ENCODE measurements around the gene NKX3-2. TPM values are rescaled to one million over a fixed set of nuclear protein-coding genes. Genes with fewer than 3 reads are reported as not detected.

NKX3-2 gene
- total RNA-seq, 1 donor from 2014 or later: 5.9 TPM

DNA sequence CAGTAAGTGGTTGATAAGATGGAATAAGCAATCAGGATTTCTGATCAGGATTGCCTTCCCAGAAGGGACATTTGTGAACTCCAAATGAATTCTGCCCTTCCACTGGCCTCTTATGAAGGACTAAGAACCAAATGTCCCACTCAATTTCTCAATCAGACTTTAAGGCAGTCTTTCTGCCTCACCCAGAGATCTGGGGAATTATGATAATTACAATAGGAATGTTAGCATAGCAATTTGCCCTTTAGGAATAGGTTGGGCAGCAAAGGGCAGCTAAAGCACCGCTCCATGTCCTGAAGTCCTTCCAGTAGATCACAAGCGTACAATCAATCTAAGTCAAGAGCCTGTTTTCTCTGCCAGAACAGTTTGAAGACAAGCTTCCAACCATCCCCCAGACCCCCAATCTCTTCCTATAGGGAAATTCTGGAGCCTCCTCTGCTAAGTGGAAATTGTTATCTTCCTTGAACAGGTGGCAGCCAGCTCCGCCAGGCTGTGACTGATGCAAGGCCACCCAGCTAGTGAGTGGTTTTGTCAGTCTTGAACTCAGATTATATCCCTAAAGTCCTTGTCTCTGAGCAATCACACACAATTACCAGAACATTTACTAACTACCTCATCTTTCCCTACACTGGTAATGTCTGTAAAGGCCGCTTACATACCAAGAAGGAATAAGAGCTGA is 18.6 kb downstream of the NKX3-2 start:
- Mint-ChIP-seq H3K4me3 (ENCODE audit: unreplicated experiment) (no peak overlapping the region), H3K36me3 (ENCODE audit: low read depth, unreplicated experiment) (no peaks in the 10 kb centered on the region), H3K27me3 (ENCODE audit: low read depth, unreplicated experiment) (peaks cover 9% of the 10 kb centered on the region), H3K9me3 (ENCODE audit: unreplicated experiment) (peaks cover 6% of the 10 kb centered on the region), H3K4me1 (ENCODE audit: low read depth, unreplicated experiment) (no peaks in the 10 kb centered on the region), H3K27ac (ENCODE audit: unreplicated experiment) (no peak overlapping the region)
- Histone ChIP-seq H3K4me2 (ENCODE audit: low read length) (no peak overlapping the region), H3K9me3 (ENCODE audit: insufficient read depth, low read depth, low read length) (peaks cover 12% of the 10 kb centered on the region), H3K9ac (ENCODE audit: low read length) (no peak overlapping the region), H3K36me3 (ENCODE audit: insufficient read depth, low read length) (no peaks in the 10 kb centered on the region), H3K4me1 (ENCODE audit: insufficient read depth, low read length) (peaks cover 7% of the 10 kb centered on the region), H2AFZ (ENCODE audit: low read depth, low read length) (no peak overlapping the region), H3K27ac (ENCODE audit: low read depth, low read length) (no peak overlapping the region), H3K27me3 (ENCODE audit: insufficient read depth, low read length) (peaks cover 96% of the 10 kb centered on the region), H3K79me2 (ENCODE audit: insufficient read depth, low read length) (no peaks in the 10 kb centered on the region), H3K4me3 (ENCODE audit: insufficient read depth, low read depth, low read length) (no peak overlapping the region), H4K20me1 (ENCODE audit: insufficient read depth, low read length) (no peaks in the 10 kb centered on the region)
- DNase-seq (ENCODE audit: low read depth) (no peak), FAIRE-seq (no peak)
- TF ChIP-seq, protein P1, sequence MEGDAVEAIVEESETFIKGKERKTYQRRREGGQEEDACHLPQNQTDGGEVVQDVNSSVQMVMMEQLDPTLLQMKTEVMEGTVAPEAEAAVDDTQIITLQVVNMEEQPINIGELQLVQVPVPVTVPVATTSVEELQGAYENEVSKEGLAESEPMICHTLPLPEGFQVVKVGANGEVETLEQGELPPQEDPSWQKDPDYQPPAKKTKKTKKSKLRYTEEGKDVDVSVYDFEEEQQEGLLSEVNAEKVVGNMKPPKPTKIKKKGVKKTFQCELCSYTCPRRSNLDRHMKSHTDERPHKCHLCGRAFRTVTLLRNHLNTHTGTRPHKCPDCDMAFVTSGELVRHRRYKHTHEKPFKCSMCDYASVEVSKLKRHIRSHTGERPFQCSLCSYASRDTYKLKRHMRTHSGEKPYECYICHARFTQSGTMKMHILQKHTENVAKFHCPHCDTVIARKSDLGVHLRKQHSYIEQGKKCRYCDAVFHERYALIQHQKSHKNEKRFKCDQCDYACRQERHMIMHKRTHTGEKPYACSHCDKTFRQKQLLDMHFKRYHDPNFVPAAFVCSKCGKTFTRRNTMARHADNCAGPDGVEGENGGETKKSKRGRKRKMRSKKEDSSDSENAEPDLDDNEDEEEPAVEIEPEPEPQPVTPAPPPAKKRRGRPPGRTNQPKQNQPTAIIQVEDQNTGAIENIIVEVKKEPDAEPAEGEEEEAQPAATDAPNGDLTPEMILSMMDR (IDR thresholded peaks at IDR 0.05; ENCODE audit: insufficient read depth, low read depth, low read length): no peak
- no peak for TF ChIP-seq EZH2 (IDR thresholded peaks at IDR 0.05; ENCODE audit: insufficient read depth, low read length)

DNA sequence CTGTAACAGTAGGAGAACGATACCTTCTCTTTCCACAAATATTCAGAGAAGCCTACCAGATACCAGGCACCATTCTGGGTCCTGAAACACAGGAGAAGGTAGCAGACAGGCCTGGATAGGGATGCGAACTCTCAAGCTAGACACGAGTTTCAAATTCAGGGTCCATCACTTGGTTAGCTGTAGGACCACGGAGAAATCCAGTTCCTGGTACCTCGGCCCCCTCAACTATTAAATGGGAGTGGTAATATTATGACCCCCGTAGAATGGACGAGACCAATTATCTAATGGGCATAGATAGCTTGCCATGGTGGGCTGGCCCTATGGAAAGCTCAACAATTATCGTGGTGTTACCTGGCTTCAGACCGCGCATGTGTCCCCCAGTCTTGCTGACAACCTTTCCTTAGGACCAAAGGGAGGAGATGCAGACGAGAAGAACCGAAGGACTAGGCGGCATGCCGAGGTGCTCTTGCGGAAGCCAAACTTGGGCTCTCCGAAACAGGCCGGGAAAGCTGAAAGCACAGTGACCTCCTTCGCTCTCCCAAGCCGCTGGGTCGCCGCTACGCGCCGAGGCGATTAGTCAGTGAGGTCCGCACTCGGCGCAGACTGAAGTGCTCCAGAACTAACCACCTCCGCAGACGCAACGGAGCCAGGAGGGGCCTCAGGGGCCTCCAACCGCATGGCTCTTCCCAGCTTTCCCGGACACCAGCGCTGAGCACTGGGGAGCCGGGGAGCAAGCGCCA is 19.6 kb downstream of the NKX3-2 start:
- Mint-ChIP-seq H3K4me3 (ENCODE audit: unreplicated experiment) (no peak overlapping the region), H3K27me3 (ENCODE audit: low read depth, unreplicated experiment) (peaks cover 9% of the 10 kb centered on the region)
- peak; percentile 58 for DNase-seq (ENCODE audit: low read depth)

More for the DNA sequence above, 19.6 kb downstream of the NKX3-2 start:
- Histone ChIP-seq H3K4me2 (ENCODE audit: low read length) (peak overlapping the region; percentile 73), H3K27ac (ENCODE audit: low read depth, low read length) (no peak overlapping the region), H2AFZ (ENCODE audit: low read depth, low read length) (peak overlapping the region; percentile 64), H3K27me3 (ENCODE audit: insufficient read depth, low read length) (peaks cover 89% of the 10 kb centered on the region), H4K20me1 (ENCODE audit: insufficient read depth, low read length) (no peaks in the 10 kb centered on the region), H3K79me2 (ENCODE audit: insufficient read depth, low read length) (no peaks in the 10 kb centered on the region), H3K9me3 (ENCODE audit: insufficient read depth, low read depth, low read length) (peaks cover 12% of the 10 kb centered on the region), H3K9ac (ENCODE audit: low read length) (no peak overlapping the region), H3K36me3 (ENCODE audit: insufficient read depth, low read length) (no peaks in the 10 kb centered on the region), H3K4me3 (ENCODE audit: insufficient read depth, low read depth, low read length) (peak overlapping the region; percentile 2), H3K4me1 (ENCODE audit: insufficient read depth, low read length) (peaks cover 7% of the 10 kb centered on the region)
- Mint-ChIP-seq H3K27ac (ENCODE audit: unreplicated experiment) (no peak overlapping the region), H3K36me3 (ENCODE audit: low read depth, unreplicated experiment) (no peaks in the 10 kb centered on the region), H3K4me1 (ENCODE audit: low read depth, unreplicated experiment) (no peaks in the 10 kb centered on the region), H3K9me3 (ENCODE audit: unreplicated experiment) (peaks cover 6% of the 10 kb centered on the region)
- TF ChIP-seq EZH2 (IDR thresholded peaks at IDR 0.05; ENCODE audit: insufficient read depth, low read length): peak; percentile 56
- TF ChIP-seq, protein P1 (IDR thresholded peaks at IDR 0.05; ENCODE audit: insufficient read depth, low read depth, low read length): no peak
- no peak for FAIRE-seq
